ENCODE measurements around the gene ZNF26.

DNA sequence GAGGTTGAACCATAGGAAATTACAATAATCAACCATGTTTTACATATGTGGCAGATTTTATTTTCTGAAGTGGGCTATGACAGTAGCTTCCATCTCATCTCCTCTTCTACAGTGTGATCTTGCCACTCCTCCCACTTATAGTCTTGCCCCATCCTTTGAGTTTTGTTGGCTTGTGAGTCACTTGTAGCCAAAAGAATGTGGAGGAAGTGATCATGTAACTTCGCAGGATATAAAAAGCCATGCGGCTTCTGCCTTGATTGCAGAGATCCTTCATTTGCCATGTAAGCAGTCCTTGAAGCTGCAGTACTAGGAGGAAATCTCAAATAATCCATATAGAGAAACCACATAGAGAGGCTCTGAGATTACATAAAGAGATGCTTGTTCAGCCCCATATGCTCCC is 37.4 kb downstream of the ZNF26 start:
- TF ChIP-seq CTCF (IDR thresholded peaks at IDR 0.05) (no peak), POLR2A (IDR thresholded peaks at IDR 0.05) (no peak)
